ENCODE data around the gene GMPPB.
A peak's percentile ranks its signal among the peaks of the same experiment; 100 is the strongest.

Gene GMPPB

DNA sequence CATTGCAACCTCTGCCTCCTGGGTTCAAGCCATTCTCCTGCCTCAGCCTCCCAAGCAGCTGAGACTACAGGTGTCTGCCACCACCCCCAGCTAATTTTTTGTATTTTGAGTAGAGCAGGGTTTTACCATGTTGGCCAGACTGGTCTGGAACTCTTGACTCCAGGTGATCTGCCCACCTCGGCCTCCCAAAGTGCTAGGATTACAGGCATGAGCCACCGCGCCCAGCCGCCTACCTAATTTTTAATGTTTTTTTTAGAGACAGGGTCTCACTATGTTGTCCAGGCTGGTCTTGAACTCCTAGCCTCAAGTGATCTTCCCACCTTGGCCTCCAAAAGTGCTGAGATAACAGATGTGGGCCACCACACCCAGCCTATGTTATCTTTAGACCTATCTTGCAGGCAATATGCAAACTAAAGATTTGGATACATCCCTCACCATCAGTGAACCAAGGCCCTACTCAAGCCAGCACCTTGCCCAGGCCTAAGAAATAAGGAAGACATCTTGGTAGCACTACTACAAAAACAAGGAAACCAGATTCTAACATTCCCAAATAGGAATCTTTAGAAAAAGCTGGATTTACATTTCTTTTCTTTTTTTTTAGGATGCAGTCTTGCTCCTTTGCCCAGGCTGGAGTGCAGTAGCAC, 6.3 kb upstream of the GMPPB start:
- DNase-seq (ENCODE audit: low read depth in 1 of 2, low spot score in 1 of 2), result no peak

DNA sequence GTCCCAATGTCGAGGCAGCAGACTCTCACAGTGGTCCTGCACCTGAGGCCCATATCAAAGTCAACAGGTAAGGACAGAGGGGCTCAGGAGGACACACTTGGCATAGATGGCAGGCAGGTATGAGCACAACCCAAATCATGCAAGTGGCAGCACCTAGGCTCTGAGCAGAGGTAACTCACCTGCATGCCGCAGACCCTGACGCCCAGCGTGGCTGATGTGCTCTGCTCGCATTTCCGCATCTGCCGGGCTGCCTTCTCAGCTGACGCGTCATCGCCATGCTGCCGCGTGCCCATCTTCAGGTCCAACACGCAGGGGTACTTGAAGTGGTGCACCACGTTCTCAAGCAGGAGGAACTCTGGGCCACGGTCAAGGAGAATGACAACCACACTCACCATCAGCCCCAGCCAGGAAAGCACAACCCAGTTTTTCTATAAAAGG, 4.2 kb upstream of the GMPPB start:
- DNase-seq (ENCODE audit: low read depth in 1 of 2, low spot score in 1 of 2), result no peak

DNA sequence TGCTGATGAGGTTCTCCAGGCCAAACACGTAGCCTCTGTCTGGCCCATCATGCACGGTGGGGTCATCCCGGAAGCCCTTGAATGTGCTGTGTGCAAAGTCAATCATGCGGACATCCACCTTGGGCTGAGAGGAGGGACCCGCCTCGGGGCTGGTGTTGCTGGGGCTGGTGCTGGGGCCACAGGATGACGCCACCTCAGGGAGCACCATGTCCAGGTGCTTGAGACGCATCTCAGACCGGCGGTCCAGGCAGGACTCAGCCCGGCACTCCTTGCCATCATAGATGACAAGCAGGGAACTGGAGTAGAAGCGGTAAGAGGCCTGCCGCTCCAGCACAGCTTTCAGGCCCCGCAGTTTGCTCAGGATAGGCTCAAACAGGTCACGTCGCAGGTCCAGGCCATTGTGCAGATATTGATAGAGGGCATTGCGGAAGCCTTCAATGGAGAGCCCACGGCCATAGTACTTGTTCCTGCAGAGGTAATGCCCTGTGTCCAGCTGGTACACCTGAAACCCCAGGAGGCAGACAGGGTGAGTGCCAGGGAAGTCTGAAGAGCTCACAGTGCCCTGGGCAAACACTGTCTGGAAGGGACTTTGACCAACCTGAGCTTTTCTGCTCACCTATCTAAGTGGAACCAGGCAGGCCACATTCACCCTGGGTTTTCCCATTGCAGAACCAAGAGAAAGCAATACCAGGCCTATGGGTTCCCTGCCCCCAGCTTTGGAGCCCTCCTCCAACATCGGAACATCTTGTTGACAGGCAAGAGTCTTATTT, 3.6 kb upstream of the GMPPB start:
- DNase-seq (ENCODE audit: low read depth in 1 of 2, low spot score in 1 of 2), result no peak

DNA sequence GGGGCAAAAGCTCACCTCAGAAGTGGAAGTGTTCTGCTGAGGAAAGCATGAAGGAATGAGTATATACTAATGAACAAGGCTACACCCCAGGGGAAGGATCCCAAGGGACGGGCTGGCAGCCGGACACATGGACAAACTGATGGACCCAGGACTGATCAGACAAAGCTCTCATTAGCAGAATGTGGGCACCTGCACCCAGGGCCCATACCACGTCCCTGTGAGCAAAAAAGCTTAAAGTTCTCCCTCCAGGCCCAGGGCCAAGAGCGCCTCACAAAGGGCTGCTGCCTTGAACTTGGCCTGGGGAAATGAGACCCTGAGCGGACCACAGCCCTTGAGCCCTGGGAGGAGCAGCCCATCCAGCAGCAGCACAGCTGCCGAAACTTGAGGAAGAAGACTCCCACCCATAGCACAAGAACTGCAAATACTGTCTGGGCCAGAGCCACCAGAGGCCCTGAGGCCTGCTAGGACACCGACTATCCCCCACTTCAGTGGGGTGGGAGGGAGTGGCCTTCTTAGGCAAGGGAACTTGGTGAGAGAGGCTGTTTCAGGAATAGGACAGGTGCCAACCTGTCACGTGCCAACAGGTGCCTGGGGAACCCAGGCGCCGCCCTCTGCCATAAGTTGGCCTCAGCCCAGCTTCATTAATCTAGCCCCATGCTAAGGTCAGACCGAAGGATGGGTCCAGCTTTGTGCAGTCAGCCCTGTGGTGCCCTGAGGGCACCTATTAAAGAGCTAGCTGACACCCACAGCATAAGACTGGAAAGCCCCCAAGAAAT, 2.3 kb upstream of the GMPPB start:
- DNase-seq (ENCODE audit: low read depth in 1 of 2, low spot score in 1 of 2), result no peak

DNA sequence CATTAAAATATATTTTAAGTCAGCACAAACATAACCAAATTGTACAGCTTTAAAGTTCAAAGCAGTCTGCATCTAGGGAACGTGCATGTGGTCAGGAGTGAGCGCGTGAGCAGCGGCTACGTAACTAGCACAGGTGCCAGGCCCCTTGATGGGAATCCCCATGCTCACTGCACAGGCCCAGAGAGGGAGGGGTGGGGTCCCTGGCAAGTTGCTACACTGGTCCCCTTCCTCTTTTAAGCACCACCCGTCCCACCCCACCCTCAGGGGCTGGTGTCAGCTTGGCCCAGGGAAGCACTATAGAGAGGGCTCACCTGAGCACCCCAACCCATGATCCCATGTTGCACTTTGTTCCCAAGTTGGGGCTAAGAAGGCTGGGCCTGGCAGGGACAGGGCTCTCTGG, 835 bp upstream of the GMPPB start:
- no peak for DNase-seq (ENCODE audit: low read depth in 1 of 2, low spot score in 1 of 2)

DNA sequence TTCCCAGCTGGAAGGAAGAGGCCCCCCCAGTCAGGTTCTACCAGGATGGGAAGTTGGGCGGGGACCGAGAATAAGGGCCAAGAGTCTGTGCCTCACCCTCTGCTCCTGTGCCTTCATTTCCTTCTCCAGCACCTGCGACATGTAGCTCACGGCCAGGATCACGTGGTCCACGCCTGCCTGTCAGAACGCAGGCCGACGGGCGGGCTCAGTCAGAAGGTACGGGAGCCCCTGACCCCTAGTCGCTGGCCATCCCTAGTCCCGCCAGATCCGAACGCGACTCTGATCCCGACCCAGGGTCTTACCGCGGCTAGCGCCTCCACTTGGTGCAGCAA, 489 bp downstream of the GMPPB start:
- DNase-seq (ENCODE audit: low read depth in 1 of 2, low spot score in 1 of 2), result peak; percentile 26 to 34

DNA sequence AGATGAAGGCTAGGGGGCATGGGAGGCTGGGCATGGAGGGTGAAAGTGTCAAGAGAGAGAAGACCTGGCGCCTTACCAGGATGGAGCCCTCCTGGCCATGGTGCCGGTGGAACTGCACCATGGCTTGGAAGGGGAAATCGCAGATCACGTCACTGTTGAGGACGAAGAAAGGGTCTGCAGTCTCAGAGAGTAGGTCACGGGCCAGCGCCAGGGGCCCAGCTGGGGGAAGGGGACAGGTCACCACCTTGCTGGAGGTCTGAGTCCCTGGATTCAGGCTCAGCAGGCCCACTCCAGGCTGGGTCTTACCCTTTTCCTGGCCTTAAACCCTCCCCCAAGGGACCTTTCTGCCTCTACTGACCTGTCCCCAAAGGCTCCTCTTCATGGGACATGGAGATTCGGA, 855 bp downstream of the GMPPB start:
- no peak for DNase-seq (ENCODE audit: low read depth in 1 of 2, low spot score in 1 of 2)

DNA sequence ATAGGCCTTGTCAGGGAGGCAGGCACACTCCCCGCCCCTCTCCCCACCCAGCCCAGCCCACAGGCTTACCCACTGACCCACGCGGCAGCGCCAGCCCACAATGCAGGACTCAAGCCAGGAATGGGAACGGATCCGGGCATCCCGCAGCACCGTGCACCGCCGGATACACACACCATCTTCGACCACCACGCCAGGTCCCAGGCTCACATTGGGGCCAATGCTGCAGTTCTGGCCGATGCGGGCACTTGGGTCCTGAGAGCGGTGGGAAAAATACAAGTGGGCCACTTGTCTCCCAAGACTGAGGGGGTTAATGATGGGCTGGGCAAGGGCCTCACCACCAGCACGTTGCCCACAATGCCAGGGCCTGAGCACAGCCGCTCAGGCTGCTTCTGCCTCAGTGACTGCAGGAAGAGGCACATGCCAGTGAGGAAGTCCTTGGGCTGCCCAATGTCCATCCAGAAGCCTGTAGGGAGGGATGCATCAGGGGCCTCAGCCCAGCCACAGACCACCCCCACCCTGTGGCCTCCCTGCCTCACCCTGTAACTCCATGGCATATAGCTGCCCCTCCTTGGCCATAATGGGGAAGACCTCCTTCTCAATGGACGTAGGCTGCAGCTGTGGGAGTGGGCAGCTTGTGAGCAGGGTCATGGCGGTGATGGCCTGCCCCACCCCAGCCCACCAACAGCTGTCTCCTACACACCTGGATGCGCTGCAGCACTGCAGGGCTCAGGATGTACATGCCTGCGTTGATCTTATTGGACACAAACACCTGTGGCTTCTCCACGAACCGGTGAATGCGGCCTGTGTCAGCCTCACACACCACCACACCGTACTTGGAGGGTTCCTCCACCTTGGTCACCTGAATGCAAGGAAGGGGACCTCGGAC, 1.6 kb downstream of the GMPPB start:
- no peak for DNase-seq (ENCODE audit: low read depth in 1 of 2, low spot score in 1 of 2)

DNA sequence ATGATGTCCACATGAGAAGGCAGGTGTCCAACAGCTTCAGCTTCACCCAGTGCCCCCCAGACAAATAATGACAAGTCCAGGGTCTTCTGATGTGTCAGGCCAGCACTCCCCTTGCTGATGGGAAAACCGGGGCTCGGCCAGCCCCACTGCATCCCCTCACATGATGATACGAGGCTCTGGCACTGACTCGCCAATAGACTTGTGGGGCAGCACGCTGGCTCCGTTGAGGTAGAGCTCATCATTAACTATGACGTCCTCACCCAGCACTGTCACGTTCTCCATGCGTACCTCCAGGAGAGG, 2.2 kb downstream of the GMPPB start:
- DNase-seq (ENCODE audit: low read depth in 1 of 2, low spot score in 1 of 2), result no peak

DNA sequence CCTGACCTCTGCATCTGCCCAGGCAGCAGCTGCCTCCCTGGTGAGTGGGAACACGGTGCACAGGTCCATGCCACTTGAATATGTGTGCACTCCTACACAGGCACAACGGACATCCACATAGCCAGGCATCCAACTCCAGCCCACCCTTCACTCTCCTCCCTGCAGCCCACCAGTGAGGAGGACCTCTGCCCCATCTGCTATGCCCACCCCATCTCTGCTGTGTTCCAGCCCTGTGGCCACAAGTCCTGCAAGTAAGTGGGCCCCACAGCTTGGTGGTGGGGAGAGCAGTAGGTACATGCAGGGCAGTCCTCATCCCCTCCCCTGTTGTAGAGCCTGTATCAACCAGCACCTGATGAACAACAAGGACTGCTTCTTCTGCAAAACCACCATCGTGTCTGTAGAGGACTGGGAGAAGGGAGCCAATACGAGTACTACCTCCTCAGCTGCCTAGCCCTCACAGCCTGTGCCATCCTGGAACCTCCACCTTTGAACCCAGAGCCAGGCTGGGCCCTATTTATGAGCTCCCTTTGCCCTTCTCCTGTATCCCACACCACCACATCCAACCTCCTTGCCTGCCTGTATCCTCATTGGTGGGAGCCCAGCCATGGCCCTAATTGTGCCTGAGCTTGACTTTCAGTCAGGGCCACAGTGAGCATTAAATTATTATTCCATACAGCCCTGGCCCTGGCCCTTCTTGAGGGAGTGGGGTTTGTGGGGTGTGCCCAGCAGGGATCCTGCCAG, 2.7 kb downstream of the GMPPB start:
- no peak for DNase-seq (ENCODE audit: low read depth in 1 of 2, low spot score in 1 of 2)

DNA sequence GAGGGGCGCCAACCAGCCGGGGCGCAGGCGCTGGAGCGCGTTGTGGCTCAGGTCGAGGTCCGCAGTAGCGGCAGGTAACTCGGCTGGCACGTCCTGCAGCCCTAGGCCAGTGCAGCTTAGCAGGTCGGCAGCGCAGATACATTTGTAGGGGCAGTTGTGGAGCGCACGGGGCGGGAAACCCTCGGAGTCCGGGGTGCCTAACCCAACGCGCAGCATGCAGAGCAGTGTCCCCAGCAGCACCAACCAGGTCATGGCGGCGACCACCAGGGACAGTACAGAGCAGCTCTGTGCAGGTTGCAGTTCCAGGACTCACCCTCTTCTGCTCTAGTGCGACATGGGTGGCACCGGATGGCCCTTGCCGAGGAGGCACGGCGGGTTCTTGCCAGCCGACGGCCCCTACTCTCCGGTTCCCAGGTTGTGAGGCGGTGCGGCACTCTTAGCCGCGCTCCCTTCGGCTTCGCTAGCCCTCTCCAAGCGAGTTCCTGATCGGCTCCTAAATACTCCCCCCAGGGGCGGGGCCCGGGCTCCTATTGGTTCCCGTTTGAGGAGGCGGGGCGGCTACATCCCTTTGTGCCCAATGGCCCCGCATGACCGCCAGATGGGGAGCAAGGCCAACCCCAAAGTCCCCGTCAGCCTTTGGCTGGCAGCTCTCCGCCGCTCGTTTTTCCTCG, 4.4 kb downstream of the GMPPB start, which contains the start of gene AMIGO3:
TSS of gene AMIGO3 (minus strand) at position 471 of the 671 bp plus-strand sequence. CDS start at position 252, 219 bp downstream.
- peak; percentile 72 to 82 for DNase-seq (ENCODE audit: low read depth in 1 of 2, low spot score in 1 of 2)

DNA sequence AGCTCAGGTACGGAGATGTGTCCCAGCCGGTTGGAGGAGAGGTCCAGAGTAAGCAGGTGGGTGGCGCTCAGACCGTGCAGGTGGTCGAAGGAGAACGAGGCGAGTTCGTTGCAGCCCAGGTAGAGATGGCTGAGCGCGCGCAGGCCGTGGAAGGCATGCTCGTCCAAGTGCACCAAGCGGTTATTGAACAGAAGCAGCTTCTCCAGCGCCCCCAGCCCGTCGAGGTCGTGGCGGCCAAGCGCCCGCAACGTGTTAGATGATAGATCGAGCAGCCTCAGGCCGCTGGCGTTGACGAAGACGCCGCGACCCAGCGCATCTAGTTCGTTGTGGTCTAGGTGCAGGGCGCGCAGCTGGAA, 4.9 kb downstream of the GMPPB start:
- DNase-seq (ENCODE audit: low read depth in 1 of 2, low spot score in 1 of 2), result no peak

DNA sequence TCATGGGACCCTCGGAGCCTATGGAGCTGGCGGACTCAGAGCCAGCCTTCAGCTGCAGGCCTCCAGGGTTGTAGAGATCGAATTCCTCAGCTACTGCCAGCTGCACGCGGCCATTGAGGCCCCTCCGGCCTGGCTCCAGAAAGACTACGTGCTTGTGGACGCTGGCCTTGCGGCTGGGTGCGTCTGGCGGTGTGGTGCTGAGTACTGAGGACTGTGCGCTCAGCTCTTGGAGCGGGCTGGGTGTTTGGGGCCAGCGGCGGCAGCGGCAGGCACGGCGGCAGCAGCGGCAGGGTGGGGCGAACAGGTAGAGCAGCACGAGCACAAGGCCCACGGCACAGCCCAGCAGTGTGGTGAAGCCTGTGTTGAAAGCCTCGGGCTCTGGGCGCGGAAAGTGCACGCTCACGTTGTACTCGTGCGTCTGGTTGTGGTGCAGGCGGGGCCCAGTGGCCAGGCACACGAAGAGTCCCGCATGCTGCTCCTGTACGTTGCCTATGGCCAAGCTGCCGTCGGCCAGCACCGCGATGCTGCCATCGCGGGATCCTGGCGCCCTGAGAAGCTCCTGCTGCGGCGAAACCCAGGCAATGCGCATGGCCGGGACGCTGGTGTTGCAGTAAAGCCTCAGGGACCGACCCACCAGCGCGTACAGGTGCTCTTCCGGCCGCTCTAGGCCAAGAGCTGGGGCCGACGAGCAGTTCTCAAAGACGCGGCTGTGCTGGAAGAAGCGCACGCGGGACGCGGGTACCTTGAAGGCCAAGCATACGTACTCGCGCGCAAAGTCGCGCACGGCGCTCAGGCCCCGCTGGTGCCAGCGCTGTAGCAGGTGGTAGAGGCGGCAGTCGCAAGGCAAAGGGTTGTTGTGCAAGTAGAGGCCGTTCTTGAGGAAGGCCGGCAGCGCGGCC, 5.5 kb downstream of the GMPPB start:
- DNase-seq (ENCODE audit: low read depth in 1 of 2, low spot score in 1 of 2), result no peak

DNA sequence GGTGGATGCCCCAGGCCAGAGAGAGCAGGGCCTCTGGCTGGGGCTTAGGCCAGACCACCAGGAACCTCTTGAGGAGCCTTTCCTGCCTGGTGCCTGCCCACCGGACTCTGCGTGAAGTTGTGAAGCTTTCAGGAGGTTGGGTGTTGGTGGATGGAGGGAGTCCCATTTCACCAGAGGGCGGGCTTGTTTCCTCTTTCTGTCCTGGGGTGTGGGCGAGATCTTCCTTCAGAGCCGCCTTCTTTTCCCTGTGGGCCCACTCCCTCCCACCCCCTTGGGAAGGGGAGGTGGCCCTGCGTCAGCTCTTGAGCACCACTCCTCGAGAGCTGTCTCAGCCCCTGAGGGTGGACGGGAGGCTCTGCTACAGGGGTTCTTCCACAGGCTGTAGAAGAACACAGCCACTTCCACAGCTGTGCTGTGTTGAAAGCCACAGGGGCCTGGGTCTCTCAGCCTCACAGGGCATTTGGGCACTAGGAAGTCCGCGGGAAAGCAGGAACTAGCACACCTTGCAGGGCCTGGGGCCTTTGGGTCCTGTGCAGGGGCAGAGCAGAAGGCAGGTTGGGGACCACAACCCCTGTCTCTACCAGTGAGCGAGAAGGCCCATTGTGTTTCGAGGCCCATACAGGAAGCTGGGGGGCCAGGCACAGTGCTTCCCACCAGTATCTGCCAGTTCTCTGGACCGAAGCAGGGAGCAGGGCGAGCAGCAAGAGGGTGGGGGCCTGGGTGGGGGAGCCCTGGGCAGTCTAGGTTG, 6.4 kb downstream of the GMPPB start:
- no peak for DNase-seq (ENCODE audit: low read depth in 1 of 2, low spot score in 1 of 2)

DNA sequence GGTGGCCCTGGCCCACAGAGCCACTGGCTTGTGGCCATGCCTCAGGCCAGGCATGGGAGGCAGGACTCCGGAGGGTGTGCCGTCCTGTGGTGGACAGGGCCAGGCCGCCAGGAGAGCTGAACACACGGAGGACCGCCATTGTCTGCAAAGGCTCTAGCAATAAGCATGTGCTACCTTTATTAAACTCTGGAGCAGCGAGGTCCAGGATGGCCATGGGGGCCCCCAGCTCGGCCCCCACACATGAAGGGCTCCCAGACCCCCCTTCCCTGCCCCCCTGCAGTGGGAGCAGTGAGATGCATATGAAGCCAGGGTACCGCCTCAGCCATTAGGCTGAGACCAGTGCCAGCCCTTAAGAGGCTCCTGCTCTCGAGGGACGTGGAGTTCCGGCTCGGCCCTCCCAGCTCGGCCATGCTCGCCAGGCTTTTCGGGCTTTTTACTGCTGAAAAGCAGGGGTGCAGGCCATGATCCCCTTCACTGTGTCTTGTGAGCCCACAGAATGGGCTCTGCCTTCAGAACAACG, 7.0 kb downstream of the GMPPB start:
- no peak for DNase-seq (ENCODE audit: low read depth in 1 of 2, low spot score in 1 of 2)

DNA sequence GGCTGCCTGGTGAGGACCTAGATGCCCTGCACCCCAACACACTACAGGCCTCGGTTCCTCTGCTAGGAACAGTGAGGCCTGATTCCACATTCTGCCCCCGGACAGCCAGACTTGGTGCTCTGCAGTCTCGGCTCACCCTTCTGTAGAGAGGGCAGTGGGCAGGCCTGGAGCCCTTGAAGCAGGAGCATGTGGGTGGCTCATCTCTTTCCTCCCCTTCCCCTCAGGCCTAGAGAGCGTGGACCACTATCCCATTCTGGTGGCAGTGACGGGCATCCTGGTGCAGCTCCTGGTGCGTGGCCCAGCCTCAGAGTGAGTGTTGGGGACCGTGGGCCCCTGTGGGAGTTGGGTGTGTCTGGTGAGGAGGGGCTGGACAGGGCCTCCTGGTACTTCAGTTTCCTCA, 7.6 kb downstream of the GMPPB start:
- DNase-seq (ENCODE audit: low read depth in 1 of 2, low spot score in 1 of 2), result no peak

DNA sequence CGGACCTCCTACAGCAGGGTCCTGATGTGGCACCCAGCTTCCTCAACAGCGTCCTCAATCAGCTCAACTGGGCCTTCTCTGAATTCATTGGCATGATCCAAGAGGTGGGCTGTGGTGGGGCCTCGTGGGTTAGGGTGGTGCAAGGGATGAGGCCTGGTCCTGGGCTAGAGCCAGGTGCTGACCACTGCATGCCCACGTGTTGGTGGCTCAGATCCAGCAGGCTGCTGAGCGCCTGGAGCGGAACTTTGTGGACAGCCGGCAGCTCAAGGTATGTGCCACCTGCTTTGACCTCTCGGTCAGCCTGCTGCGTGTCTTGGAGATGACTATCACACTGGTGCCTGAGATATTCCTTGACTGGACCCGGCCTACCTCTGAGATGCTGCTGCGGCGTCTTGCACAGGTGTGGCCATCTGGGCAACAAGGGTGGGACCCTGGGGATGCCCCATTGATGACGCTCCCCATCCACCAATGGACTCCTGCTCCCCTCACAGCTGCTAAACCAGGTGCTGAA, 8.1 kb downstream of the GMPPB start:
- DNase-seq (ENCODE audit: low read depth in 1 of 2, low spot score in 1 of 2), result no peak
